Ovary (tissue), 9 donors: ENCODE results near the gene CTNND2. TPM values are rescaled to one million over a fixed set of nuclear protein-coding genes. Genes with fewer than 3 reads are reported as not detected.

ENCODE experiments used
- DNase-seq, 5 donors: peaks; one replicate each; pipeline ENCODE4 v3.0.0-alpha.2; 2019 to 2020
- H3K27ac ChIP-seq, 2 donors: fragments of 200-600 bp; one replicate each; pipeline versions ENCODE4 v1.5.1 to v1.8.0; 2019 to 2022
- H3K27me3 ChIP-seq: fragments of 200-600 bp; one replicate; pipeline ENCODE4 v1.8.0; 2022
- H3K36me3 ChIP-seq: fragments of 200-600 bp; sonication (generic); one replicate; pipeline ENCODE4 v1.5.1; 2019
- H3K4me1 ChIP-seq: one replicate; pipeline ENCODE4 v1.8.1; 2013; ENCODE audit warnings: mild to moderate bottlenecking, moderate library complexity; ENCODE audit not compliant: insufficient read depth
- H3K4me3 ChIP-seq: fragments of 200-600 bp; sonication (generic); one replicate; pipeline ENCODE4 v1.5.1; 2017
- H3K9me3 ChIP-seq, 2 donors: fragments of 200-600 bp in 1 of 2; sonication (generic) in 1 of 2; one replicate each; pipeline versions ENCODE4 v1.5.1 to v1.8.1; 2013 to 2019; ENCODE audit warnings: mild to moderate bottlenecking in 1 of 2, moderate library complexity in 1 of 2
- EP300 ChIP-seq: sonication (generic); formaldehyde crosslinking; IDR thresholded peaks from one replicate; pipeline ENCODE4 v1.6.1; 2017; ENCODE audit warnings: antibody characterized with exemption
- POLR2A ChIP-seq: fragments of 450-650 bp; IDR thresholded peaks from one replicate; pipeline ENCODE4 v1.6.1; 2017; ENCODE audit warnings: antibody characterized with exemption, mild to moderate bottlenecking, moderate library complexity
- WGBS, 3 donors: extraction: QIAGEN DNeasy Blood & Tissue Kit in 1 of 3; methylation state at CpG; one replicate each; pipeline versions ENCODE4 v1.1.5 to v1.1.7; 2013 to 2017; 5-methylcytosine and 5-hydroxymethylcytosine counted together
- intact Hi-C, 4 donors: fragments of 100-400 bp; cut with DNase I; formaldehyde crosslinking; loops; one replicate each; pipeline versions ENCODE4 v1.11.0 to v1.15.1; 2022 to 2023
- polyA plus RNA-seq, 2 donors: library from polyadenylated mRNA; stranded (reverse); fragments of 200-250 nt in 1 of 2; fragments of 350-450 nt in 1 of 2; fragmentation: Illumina TruSeq in 1 of 2; extraction: RNeasy Lipid Tissue Mini Kit (QIAGEN cat#74804) in 1 of 2; gene quantifications; one replicate each; pipeline ENCODE4 v1.2.3, GENCODE V29; 2013 to 2014
- total RNA-seq, 7 donors: library from RNA; depleted of rRNA in 2 of 7; stranded (reverse); fragments of >200 nt in 2 of 7; fragmentation: NEBNext Ultra II Directional in 3 of 7; extraction: Animal tissue kit (Norgen Biotek cat#: 25700) in 3 of 7; gene quantifications; one replicate each; pipeline versions ENCODE4 v1.1.0 to v1.2.4, GENCODE V29; 2016 to 2023
- TF ChIP-seq, protein P1 (sequence below), 3 donors: fragments of 450-650 bp in 2 of 3; fragments of 200-600 bp in 1 of 3; IDR thresholded peaks; one replicate each; pipeline versions ENCODE4 v1.5.1 to v1.8.0; 2016 to 2022; ENCODE audit warnings: antibody characterized with exemption in 3 of 3, mild to moderate bottlenecking in 1 of 3
- donor health status: DM: no; HTN: no; CAD: no; lungs with moderate emphysema.
- donor health status: DM: no; HTN: no; CAD: no.
- donor health status: Bipolar disorder and iron deficiency.
- donor health status: DM: yes; HTN: yes; CAD: no.
- donor health status: DM: no; HTN: no; CAD: no.
- donor health status: DM: yes; HTN: yes; CAD: no.

CTNND2 gene
- total and polyA plus RNA-seq, 9 donors: 0.52 to 13.2 (median 2.3) TPM

DNA sequence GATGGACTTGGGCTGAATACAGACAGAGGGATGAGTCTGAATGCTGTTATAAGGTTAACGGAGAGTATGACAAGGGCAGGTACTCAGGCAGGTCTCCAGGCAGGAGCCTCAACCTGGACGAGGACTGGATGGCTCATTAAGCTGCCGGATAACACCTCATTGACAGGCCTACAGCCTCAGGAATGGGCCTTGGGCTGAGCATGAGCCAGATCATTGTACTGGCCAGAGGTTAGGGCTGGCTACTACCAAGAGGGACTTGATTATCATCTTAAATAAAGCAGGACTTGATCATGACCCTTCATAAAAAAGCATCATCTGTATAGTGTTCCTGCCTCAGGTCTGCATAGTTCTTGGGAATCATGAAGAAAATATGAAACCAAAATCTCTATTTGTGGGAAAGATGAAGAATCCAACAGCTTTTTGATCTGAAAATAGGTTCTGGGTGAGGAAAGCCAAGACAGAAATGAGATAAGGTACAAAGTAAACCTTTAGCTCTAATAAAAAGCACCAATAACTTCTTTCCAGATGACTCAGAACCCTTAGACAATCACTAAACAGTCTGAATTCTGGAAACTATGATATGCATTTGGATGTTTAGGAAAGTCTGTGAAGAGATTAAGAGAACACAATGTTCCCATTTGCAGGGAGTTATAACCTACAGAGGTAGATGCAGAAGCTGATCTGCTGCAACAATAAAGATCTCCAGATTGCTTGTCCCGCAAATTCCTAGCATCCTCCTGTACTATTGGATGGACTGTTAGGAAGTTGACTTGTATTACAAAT, 343.1 kb downstream of the CTNND2 start:
- WGBS, 3 donors: 80 to 88% (median 88%) methylated on average over 4 of the region's 4 CpGs
- H3K4me3 ChIP-seq: no peak overlapping the region
- H3K27me3 ChIP-seq: no peaks in the 10 kb centered on the region
- H3K9me3 ChIP-seq: no peaks in the 10 kb centered on the region
- H3K27ac ChIP-seq: no peak overlapping the region
- no peak for DNase-seq
- intact Hi-C loops: no loop called here
- no peaks in the 10 kb centered on the region for H3K4me1 ChIP-seq
- H3K36me3 ChIP-seq: no peaks in the 10 kb centered on the region
- TF ChIP-seq, protein P1, sequence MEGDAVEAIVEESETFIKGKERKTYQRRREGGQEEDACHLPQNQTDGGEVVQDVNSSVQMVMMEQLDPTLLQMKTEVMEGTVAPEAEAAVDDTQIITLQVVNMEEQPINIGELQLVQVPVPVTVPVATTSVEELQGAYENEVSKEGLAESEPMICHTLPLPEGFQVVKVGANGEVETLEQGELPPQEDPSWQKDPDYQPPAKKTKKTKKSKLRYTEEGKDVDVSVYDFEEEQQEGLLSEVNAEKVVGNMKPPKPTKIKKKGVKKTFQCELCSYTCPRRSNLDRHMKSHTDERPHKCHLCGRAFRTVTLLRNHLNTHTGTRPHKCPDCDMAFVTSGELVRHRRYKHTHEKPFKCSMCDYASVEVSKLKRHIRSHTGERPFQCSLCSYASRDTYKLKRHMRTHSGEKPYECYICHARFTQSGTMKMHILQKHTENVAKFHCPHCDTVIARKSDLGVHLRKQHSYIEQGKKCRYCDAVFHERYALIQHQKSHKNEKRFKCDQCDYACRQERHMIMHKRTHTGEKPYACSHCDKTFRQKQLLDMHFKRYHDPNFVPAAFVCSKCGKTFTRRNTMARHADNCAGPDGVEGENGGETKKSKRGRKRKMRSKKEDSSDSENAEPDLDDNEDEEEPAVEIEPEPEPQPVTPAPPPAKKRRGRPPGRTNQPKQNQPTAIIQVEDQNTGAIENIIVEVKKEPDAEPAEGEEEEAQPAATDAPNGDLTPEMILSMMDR (IDR thresholded peaks at IDR 0.05): no peak
- TF ChIP-seq POLR2A (no peak), EP300 (no peak)

DNA sequence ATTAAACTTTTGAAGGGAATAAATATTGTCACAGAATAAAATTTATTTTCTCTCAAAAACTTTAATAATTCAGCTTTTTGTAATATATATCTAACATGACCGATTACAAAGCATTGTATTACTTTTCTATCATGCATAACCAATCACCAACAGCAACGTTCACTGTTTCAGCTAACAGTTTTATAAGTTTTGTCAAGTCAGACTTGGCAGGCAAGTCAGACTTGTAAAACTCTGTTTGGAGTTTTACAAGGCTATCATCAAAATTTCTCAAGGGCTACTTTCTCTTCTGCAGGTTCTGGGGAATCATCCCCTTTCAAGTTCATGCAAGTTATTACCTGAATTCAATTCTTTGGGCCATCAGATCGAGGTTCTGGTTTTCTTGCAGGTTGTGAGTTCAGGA, 347.2 kb downstream of the CTNND2 start:
- DNase-seq: no peak
- Histone ChIP-seq H3K4me3 (no peak overlapping the region), H3K9me3 (no peaks in the 10 kb centered on the region), H3K27me3 (no peaks in the 10 kb centered on the region), H3K27ac (no peak overlapping the region), H3K36me3 (no peaks in the 10 kb centered on the region), H3K4me1 (no peaks in the 10 kb centered on the region)
- 67 to 72% (median 68%) methylated on average over 3 of the region's 3 CpGs for WGBS, 3 donors
- intact Hi-C loops: no loop called here
- TF ChIP-seq POLR2A: no peak
- TF ChIP-seq EP300: no peak
- TF ChIP-seq, protein P1 (IDR thresholded peaks at IDR 0.05): no peak

DNA sequence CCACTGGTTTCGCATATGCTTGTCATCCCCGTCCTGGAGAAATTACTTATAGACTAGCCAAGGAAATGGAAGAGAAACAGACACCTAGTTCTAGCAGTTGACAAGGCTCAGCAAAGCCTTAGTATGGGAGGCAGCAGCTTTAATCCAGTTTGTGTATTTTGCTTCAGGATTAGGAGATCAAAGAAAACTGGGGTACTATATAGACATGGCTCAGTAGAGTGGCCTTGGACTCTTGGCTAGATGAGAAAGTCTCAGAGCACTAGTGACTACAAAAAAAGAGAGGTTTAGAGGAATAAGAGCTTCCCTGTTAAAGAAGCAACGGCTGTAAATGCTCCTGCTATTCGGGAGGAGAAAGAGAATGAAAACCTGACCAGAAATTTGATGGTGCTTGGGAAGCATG, 349.1 kb downstream of the CTNND2 start:
- Histone ChIP-seq H3K4me3 (no peak overlapping the region), H3K36me3 (no peaks in the 10 kb centered on the region), H3K27me3 (no peaks in the 10 kb centered on the region), H3K27ac (no peak overlapping the region), H3K4me1 (no peaks in the 10 kb centered on the region), H3K9me3 (no peaks in the 10 kb centered on the region)
- TF ChIP-seq POLR2A: no peak
- no peak for TF ChIP-seq EP300
- TF ChIP-seq, protein P1 (IDR thresholded peaks at IDR 0.05): no peak
- DNase-seq: no peak
- intact Hi-C loops: no loop called here
- 57 to 68% (median 60%) methylated on average over 4 of the region's 4 CpGs for WGBS, 3 donors

DNA sequence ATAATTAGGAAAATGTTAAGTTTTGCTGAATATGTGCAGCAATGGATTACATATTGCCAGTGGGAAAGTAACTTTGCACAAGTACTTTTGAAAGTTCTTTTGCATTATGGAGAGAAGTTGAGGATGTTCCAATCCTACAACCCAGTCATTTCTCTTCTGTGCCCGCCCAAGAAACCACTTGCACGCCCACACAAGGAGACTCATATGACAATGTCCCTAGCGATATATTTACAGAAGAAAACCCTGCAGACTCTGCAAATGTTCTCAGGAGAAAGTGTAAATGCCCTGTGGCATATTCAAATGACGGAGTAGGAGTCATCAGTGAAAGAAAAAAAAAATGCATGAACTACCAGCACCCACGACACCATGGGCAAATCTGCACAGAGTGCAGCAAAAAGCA, 356.5 kb downstream of the CTNND2 start:
- H3K4me1 ChIP-seq: no peaks in the 10 kb centered on the region
- DNase-seq: no peak
- no peaks in the 10 kb centered on the region for H3K36me3 ChIP-seq
- no peak overlapping the region for H3K27ac ChIP-seq
- H3K4me3 ChIP-seq: no peak overlapping the region
- no peaks in the 10 kb centered on the region for H3K9me3 ChIP-seq
- WGBS, 3 donors: 76 to 87% (median 86%) methylated on average over 5 of the region's 5 CpGs
- no peaks in the 10 kb centered on the region for H3K27me3 ChIP-seq
- TF ChIP-seq EP300: no peak
- TF ChIP-seq, protein P1 (IDR thresholded peaks at IDR 0.05): no peak
- TF ChIP-seq POLR2A: no peak
- intact Hi-C loops: no loop called here
